OCI-LY1 (cell line): Measurements from ENCODE around the gene CPT1B.

ENCODE experiments used
- H2AFZ ChIP-seq: fragments of 200-600 bp; sonication (generic), shearing (Covaris generic); 2 replicates; pipeline ENCODE4 v1.6.0; 2014; ENCODE audit warnings: antibody characterized with exemption, mild to moderate bottlenecking, low read length
- H3F3A ChIP-seq: fragments of 200-600 bp; sonication (generic), shearing (Covaris generic); 2 replicates; pipeline ENCODE4 v1.6.0; 2014; ENCODE audit warnings: mild to moderate bottlenecking, antibody characterized with exemption, low read length, moderate library complexity; ENCODE audit not compliant: insufficient read depth
- H3K27ac ChIP-seq: fragments of 200-600 bp; sonication (generic); 2 replicates; pipeline ENCODE4 v1.5.1; 2014; ENCODE audit warnings: low read length, mixed run types, mild to moderate bottlenecking, low read depth; ENCODE audit not compliant: poor library complexity, severe bottlenecking
- H3K27me3 ChIP-seq: fragments of 200-600 bp; sonication (generic); 2 replicates; pipeline ENCODE4 v1.6.0; 2014; ENCODE audit warnings: antibody characterized with exemption, mild to moderate bottlenecking, low read length, moderate library complexity; ENCODE audit not compliant: insufficient read depth
- H3K36me3 ChIP-seq: fragments of 200-600 bp; sonication (generic); 2 replicates; pipeline ENCODE4 v1.6.1; 2014; ENCODE audit warnings: mild to moderate bottlenecking, antibody characterized with exemption, low read length, moderate library complexity, mixed read lengths; ENCODE audit not compliant: insufficient read depth
- H3K4me1 ChIP-seq: fragments of 200-600 bp; sonication (generic); 2 replicates; pipeline ENCODE4 v1.5.1; 2014; ENCODE audit warnings: mild to moderate bottlenecking, low read length, moderate library complexity; ENCODE audit not compliant: insufficient read depth, severe bottlenecking
- H3K4me2 ChIP-seq: fragments of 200-600 bp; sonication (generic), shearing (Covaris generic); 2 replicates; pipeline ENCODE4 v1.6.1; 2014; ENCODE audit warnings: low read length
- H3K4me3 ChIP-seq: fragments of 200-600 bp; sonication (generic); 2 replicates; pipeline ENCODE4 v1.5.1; 2014; ENCODE audit warnings: low read length, low read depth, mild to moderate bottlenecking, mixed read lengths; ENCODE audit not compliant: poor library complexity, severe bottlenecking
- H3K79me2 ChIP-seq: fragments of 200-600 bp; shearing (Covaris generic); 2 replicates; pipeline ENCODE4 v1.6.1; 2016; ENCODE audit warnings: mixed run types, low read length, mixed read lengths; ENCODE audit not compliant: insufficient read depth
- H3K9ac ChIP-seq: fragments of 200-600 bp; sonication (generic), shearing (Covaris generic); 2 replicates; pipeline ENCODE4 v1.6.1; 2014; ENCODE audit warnings: mild to moderate bottlenecking, low read length, mixed read lengths
- H3K9me2 ChIP-seq: fragments of 200-600 bp; sonication (generic), shearing (Covaris generic); 2 replicates; pipeline ENCODE4 v1.6.1; 2014; ENCODE audit warnings: low read depth, mild to moderate bottlenecking, low read length, mixed read lengths
- H3K9me3 ChIP-seq: fragments of 200-600 bp; shearing (Covaris generic); 2 replicates; pipeline ENCODE4 v1.6.1; 2014; ENCODE audit warnings: low read length, mixed read lengths
- H4K20me1 ChIP-seq: fragments of 200-600 bp; sonication (generic), shearing (Covaris generic); 2 replicates; pipeline ENCODE4 v1.6.0; 2016; ENCODE audit warnings: mild to moderate bottlenecking, low read length; ENCODE audit not compliant: insufficient read depth
- EZH2 ChIP-seq: fragments of 200-600 bp; sonication (generic), shearing (Covaris generic); IDR thresholded peaks from 2 replicates; pipeline ENCODE4 v1.8.0; 2017; ENCODE audit warnings: borderline replicate concordance, mixed run types, mild to moderate bottlenecking, antibody characterized with exemption, low read length, moderate library complexity, mixed read lengths
- TF ChIP-seq, protein P1 (sequence below): fragments of 200-600 bp; sonication (generic), shearing (Covaris generic); IDR thresholded peaks from 2 replicates; pipeline ENCODE4 v1.5.1; 2017; ENCODE audit warnings: mild to moderate bottlenecking, antibody characterized with exemption, low read length, moderate library complexity, mixed read lengths

Gene CPT1B

DNA sequence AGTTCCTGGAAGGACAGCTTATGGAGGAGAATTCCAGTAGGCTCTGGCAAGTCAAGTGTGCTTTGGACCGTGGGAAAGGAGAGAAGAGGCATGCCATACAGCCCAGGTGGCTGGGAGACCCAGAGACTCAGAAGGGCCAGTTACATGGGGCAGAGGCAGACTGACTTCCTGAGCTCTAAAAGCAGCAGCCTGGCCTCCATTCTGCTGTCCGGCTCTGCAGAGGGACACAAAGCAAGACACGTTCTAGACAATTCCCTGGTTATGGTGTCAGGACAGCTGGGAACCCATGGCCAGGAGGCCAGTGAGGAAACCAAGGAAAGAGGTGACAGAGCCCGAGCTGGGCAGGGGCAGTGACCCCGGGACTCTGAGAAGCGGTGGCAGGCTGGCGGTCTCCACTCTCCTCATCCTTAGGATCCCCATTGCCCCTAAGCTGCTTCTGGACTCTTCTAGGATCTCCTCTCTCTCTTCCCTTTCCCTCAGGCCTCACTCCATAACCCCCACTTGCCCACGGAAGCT, 2.7 kb downstream of the CPT1B start:
- no peaks in the 10 kb centered on the region for H3F3A ChIP-seq
- no peak overlapping the region for H3K9ac ChIP-seq
- no peaks in the 10 kb centered on the region for H3K79me2 ChIP-seq
- H4K20me1 ChIP-seq: no peaks in the 10 kb centered on the region
- no peak for TF ChIP-seq EZH2
- TF ChIP-seq, protein P1, sequence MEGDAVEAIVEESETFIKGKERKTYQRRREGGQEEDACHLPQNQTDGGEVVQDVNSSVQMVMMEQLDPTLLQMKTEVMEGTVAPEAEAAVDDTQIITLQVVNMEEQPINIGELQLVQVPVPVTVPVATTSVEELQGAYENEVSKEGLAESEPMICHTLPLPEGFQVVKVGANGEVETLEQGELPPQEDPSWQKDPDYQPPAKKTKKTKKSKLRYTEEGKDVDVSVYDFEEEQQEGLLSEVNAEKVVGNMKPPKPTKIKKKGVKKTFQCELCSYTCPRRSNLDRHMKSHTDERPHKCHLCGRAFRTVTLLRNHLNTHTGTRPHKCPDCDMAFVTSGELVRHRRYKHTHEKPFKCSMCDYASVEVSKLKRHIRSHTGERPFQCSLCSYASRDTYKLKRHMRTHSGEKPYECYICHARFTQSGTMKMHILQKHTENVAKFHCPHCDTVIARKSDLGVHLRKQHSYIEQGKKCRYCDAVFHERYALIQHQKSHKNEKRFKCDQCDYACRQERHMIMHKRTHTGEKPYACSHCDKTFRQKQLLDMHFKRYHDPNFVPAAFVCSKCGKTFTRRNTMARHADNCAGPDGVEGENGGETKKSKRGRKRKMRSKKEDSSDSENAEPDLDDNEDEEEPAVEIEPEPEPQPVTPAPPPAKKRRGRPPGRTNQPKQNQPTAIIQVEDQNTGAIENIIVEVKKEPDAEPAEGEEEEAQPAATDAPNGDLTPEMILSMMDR: no peak
- H3K36me3 ChIP-seq: peaks cover 88% of the 10 kb centered on the region
- H3K4me1 ChIP-seq: no peaks in the 10 kb centered on the region
- no peaks in the 10 kb centered on the region for H3K9me3 ChIP-seq
- H3K27ac ChIP-seq: no peak overlapping the region
- no peak overlapping the region for H3K4me2 ChIP-seq
- H2AFZ ChIP-seq: no peak overlapping the region
- H3K27me3 ChIP-seq: no peaks in the 10 kb centered on the region
- no peak overlapping the region for H3K4me3 ChIP-seq
- H3K9me2 ChIP-seq: no peaks in the 10 kb centered on the region

DNA sequence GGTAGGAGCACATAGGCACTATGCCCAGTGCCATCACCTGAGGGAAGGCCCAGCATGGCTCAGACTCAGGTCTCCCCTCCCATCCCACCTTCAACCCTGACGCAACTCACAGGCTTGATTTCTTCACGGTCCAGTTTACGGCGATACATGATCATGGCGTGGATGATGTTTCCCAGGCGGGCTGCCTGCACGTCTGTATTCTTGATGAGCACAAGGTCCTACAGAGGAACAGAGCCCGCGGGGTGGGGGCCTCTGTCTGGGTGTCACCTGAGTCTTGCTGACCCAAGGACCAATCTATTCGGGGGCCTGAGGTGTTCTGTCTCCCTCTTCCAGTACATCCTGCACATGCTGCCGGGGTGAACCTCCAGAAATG, 3.9 kb downstream of the CPT1B start:
- no peak overlapping the region for H3K4me2 ChIP-seq
- H3K9me3 ChIP-seq: no peaks in the 10 kb centered on the region
- H2AFZ ChIP-seq: no peak overlapping the region
- no peaks in the 10 kb centered on the region for H3F3A ChIP-seq
- peaks cover 7% of the 10 kb centered on the region for H3K4me1 ChIP-seq
- H3K27me3 ChIP-seq: no peaks in the 10 kb centered on the region
- H3K36me3 ChIP-seq: peaks cover 88% of the 10 kb centered on the region
- no peak for TF ChIP-seq EZH2
- TF ChIP-seq, protein P1: no peak
- no peaks in the 10 kb centered on the region for H4K20me1 ChIP-seq
- no peaks in the 10 kb centered on the region for H3K79me2 ChIP-seq
- H3K9me2 ChIP-seq: no peaks in the 10 kb centered on the region
- no peak overlapping the region for H3K4me3 ChIP-seq
- no peak overlapping the region for H3K27ac ChIP-seq
- no peak overlapping the region for H3K9ac ChIP-seq

DNA sequence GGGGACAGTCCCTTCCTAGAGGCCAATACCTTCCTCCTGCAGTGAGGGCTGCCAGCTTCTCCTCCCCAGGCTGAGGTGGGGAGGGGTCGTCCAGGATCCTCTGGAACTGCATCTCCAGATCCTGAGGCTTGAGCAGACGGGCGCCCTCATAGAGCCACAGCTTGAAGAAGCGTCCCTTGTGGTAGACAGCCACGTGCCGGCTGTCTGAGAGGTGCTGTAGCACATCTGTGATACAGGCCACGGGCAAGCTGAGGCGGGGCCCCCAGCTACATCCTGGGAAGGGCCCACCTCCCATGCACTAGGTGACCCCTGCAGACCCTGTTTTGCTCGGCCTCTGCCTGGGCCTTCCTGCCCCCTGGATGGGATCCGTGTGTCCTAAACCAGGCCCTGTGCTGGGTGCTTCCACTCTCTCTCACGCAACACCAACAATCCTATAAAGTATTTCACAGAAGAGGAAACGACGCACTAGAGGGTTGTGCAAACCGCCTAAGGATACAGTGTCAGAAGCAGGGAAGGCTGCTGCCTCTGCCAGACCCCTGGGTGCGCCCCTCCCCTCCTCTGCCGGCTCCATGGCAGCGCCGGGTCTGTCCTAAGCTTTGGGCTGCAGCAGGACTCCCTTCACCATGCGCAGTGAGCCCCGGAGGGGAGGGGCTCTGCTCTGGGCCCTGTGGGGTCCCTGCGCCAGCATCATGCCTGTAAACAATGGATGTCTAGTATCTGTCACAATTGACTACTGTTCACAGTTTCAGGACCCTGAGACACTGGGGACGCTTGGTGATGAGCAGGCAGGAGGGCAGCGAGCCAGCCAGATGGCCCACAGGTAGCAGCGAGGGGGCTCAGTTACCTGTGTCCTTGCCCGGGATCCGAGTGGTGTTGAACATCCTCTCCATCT, 4.5 kb downstream of the CPT1B start:
- Histone ChIP-seq H3K36me3 (peaks cover 87% of the 10 kb centered on the region), H4K20me1 (no peaks in the 10 kb centered on the region)

More for the DNA sequence above, 4.5 kb downstream of the CPT1B start:
- no peak overlapping the region for H3K4me3 ChIP-seq
- H3K9me2 ChIP-seq: no peaks in the 10 kb centered on the region
- H3K9ac ChIP-seq: no peak overlapping the region
- no peaks in the 10 kb centered on the region for H3F3A ChIP-seq
- no peaks in the 10 kb centered on the region for H3K79me2 ChIP-seq
- no peaks in the 10 kb centered on the region for H3K9me3 ChIP-seq
- H3K27me3 ChIP-seq: no peaks in the 10 kb centered on the region
- no peak for TF ChIP-seq EZH2
- TF ChIP-seq, protein P1: no peak
- H3K4me2 ChIP-seq: no peak overlapping the region
- H2AFZ ChIP-seq: no peak overlapping the region
- H3K27ac ChIP-seq: no peak overlapping the region
- peaks cover 7% of the 10 kb centered on the region for H3K4me1 ChIP-seq
